Measurements from ENCODE around the gene SRP68. TPM values are rescaled to one million over a fixed set of nuclear protein-coding genes. Genes with fewer than 3 reads are reported as not detected.

The SRP68 gene
- total RNA-seq, 1 donor from 2014 or later: 74.3 TPM

DNA sequence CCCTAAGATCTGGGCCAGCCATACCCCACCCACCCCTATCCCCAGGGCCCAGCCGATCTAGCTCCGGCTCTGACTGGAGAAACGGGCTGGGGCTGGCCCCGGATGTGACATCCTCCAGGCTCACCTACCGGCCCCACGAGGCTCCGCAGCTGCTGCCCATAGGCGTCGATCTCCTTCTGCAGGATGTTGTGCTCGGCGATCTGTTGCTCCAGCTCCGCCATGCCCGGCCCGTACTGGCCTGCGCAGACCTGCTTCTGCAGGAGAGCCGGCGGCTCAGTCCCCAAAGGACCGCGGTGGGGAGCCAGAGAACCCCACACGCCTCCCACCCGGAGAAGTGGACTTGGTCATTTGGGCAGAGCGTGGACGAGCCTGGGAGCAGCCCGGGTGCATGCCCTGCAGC, 50.0 kb downstream of the SRP68 start:
- H3K4me1 ChIP-seq (ENCODE audit: insufficient read depth, low read length): no peaks in the 10 kb centered on the region
- TF ChIP-seq CTCF (IDR thresholded peaks at IDR 0.05; ENCODE audit: insufficient read depth, low read depth, low read length): no peak
- TF ChIP-seq EZH2 (IDR thresholded peaks at IDR 0.05; ENCODE audit: insufficient read depth, low read length): no peak
- no peaks in the 10 kb centered on the region for H4K20me1 ChIP-seq (ENCODE audit: insufficient read depth, low read length)
- no peaks in the 10 kb centered on the region for H3K9me3 ChIP-seq (ENCODE audit: insufficient read depth, low read depth, low read length)
- no peaks in the 10 kb centered on the region for H3K79me2 ChIP-seq (ENCODE audit: insufficient read depth, low read length)
- H3K4me2 ChIP-seq (ENCODE audit: low read length): no peak overlapping the region
- Mint-ChIP-seq H3K4me1 (ENCODE audit: low read depth, unreplicated experiment) (no peaks in the 10 kb centered on the region), H3K27me3 (ENCODE audit: low read depth, unreplicated experiment) (peaks cover 19% of the 10 kb centered on the region), H3K9me3 (ENCODE audit: unreplicated experiment) (no peaks in the 10 kb centered on the region), H3K4me3 (ENCODE audit: unreplicated experiment) (no peak overlapping the region), H3K27ac (ENCODE audit: unreplicated experiment) (no peak overlapping the region), H3K36me3 (ENCODE audit: low read depth, unreplicated experiment) (no peaks in the 10 kb centered on the region)
- H3K27ac ChIP-seq (ENCODE audit: low read depth, low read length): no peak overlapping the region
- no peak overlapping the region for H3K4me3 ChIP-seq (ENCODE audit: insufficient read depth, low read depth, low read length)
- H3K9ac ChIP-seq (ENCODE audit: low read length): no peak overlapping the region
- no peak for DNase-seq (ENCODE audit: low read depth)
- no peaks in the 10 kb centered on the region for H3K36me3 ChIP-seq (ENCODE audit: insufficient read depth, low read length)
- no peak overlapping the region for H2AFZ ChIP-seq (ENCODE audit: low read depth, low read length)
- no peaks in the 10 kb centered on the region for H3K27me3 ChIP-seq (ENCODE audit: insufficient read depth, low read length)
- no peak for FAIRE-seq

GRCh38 chr17:76019833-76020467, 52.4 kb downstream of the SRP68 start:
- no peak overlapping the region for H3K9ac ChIP-seq (ENCODE audit: low read length)
- Mint-ChIP-seq H3K4me1 (ENCODE audit: low read depth, unreplicated experiment) (no peaks in the 10 kb centered on the region), H3K4me3 (ENCODE audit: unreplicated experiment) (no peak overlapping the region), H3K27me3 (ENCODE audit: low read depth, unreplicated experiment) (peaks cover 29% of the 10 kb centered on the region), H3K36me3 (ENCODE audit: low read depth, unreplicated experiment) (no peaks in the 10 kb centered on the region), H3K27ac (ENCODE audit: unreplicated experiment) (no peak overlapping the region), H3K9me3 (ENCODE audit: unreplicated experiment) (no peaks in the 10 kb centered on the region)
- no peaks in the 10 kb centered on the region for H3K4me1 ChIP-seq (ENCODE audit: insufficient read depth, low read length)
- DNase-seq (ENCODE audit: low read depth) (no peak), FAIRE-seq (no peak)
- H3K4me3 ChIP-seq (ENCODE audit: insufficient read depth, low read depth, low read length): no peak overlapping the region
- H3K27ac ChIP-seq (ENCODE audit: low read depth, low read length): no peak overlapping the region
- H3K79me2 ChIP-seq (ENCODE audit: insufficient read depth, low read length): no peaks in the 10 kb centered on the region
- H3K4me2 ChIP-seq (ENCODE audit: low read length): no peak overlapping the region
- no peaks in the 10 kb centered on the region for H3K27me3 ChIP-seq (ENCODE audit: insufficient read depth, low read length)
- H2AFZ ChIP-seq (ENCODE audit: low read depth, low read length): no peak overlapping the region
- TF ChIP-seq EZH2 (IDR thresholded peaks at IDR 0.05; ENCODE audit: insufficient read depth, low read length) (no peak), CTCF (IDR thresholded peaks at IDR 0.05; ENCODE audit: insufficient read depth, low read depth, low read length) (no peak)
- no peaks in the 10 kb centered on the region for H4K20me1 ChIP-seq (ENCODE audit: insufficient read depth, low read length)
- no peaks in the 10 kb centered on the region for H3K9me3 ChIP-seq (ENCODE audit: insufficient read depth, low read depth, low read length)
- no peaks in the 10 kb centered on the region for H3K36me3 ChIP-seq (ENCODE audit: insufficient read depth, low read length)

GRCh38 chr17:76018801-76019200, 53.5 kb downstream of the SRP68 start:
- Mint-ChIP-seq H3K4me3 (ENCODE audit: unreplicated experiment) (no peak overlapping the region), H3K36me3 (ENCODE audit: low read depth, unreplicated experiment) (no peaks in the 10 kb centered on the region), H3K27me3 (ENCODE audit: low read depth, unreplicated experiment) (peaks cover 27% of the 10 kb centered on the region), H3K27ac (ENCODE audit: unreplicated experiment) (no peak overlapping the region), H3K4me1 (ENCODE audit: low read depth, unreplicated experiment) (peaks cover 4% of the 10 kb centered on the region), H3K9me3 (ENCODE audit: unreplicated experiment) (no peaks in the 10 kb centered on the region)
- Histone ChIP-seq H3K4me1 (ENCODE audit: insufficient read depth, low read length) (peaks cover 4% of the 10 kb centered on the region), H3K9ac (ENCODE audit: low read length) (no peak overlapping the region), H3K4me2 (ENCODE audit: low read length) (no peak overlapping the region), H2AFZ (ENCODE audit: low read depth, low read length) (no peak overlapping the region), H3K36me3 (ENCODE audit: insufficient read depth, low read length) (no peaks in the 10 kb centered on the region), H3K27me3 (ENCODE audit: insufficient read depth, low read length) (no peaks in the 10 kb centered on the region), H3K4me3 (ENCODE audit: insufficient read depth, low read depth, low read length) (no peak overlapping the region), H4K20me1 (ENCODE audit: insufficient read depth, low read length) (no peaks in the 10 kb centered on the region), H3K9me3 (ENCODE audit: insufficient read depth, low read depth, low read length) (no peaks in the 10 kb centered on the region), H3K27ac (ENCODE audit: low read depth, low read length) (no peak overlapping the region), H3K79me2 (ENCODE audit: insufficient read depth, low read length) (no peaks in the 10 kb centered on the region)
- DNase-seq (ENCODE audit: low read depth): no peak
- TF ChIP-seq CTCF (IDR thresholded peaks at IDR 0.05; ENCODE audit: insufficient read depth, low read depth, low read length) (no peak), EZH2 (IDR thresholded peaks at IDR 0.05; ENCODE audit: insufficient read depth, low read length) (no peak)
- no peak for FAIRE-seq

All from astrocyte (in vitro differentiated cells and primary cell).